Activated naive CD8-positive, alpha-beta T cell treated with anti-CD3 and anti-CD28 coated beads, Interleukin-2, amount 50 U/mL, for 24 hours (primary cell): ENCODE data around the gene CEP112.

ENCODE experiments used
- ATAC-seq: fragments of 150-1000 bp; cut with Tn5 transposase; one replicate; pipeline ENCODE4 v1.10.0; 2021
- DNase-seq: peaks from one replicate; pipeline ENCODE4 v3.0.0; 2021
- H3K27ac Mint-ChIP-seq: one replicate; pipeline ENCODE4 v1.8.0; 2021; ENCODE audit warnings: mild to moderate bottlenecking, mixed read lengths
- H3K27me3 Mint-ChIP-seq: one replicate; pipeline ENCODE4 v1.8.0; 2021; ENCODE audit warnings: mixed read lengths
- H3K36me3 Mint-ChIP-seq: one replicate; pipeline ENCODE4 v1.8.0; 2021; ENCODE audit warnings: low read depth, mixed read lengths
- H3K4me1 Mint-ChIP-seq: one replicate; pipeline ENCODE4 v1.8.0; 2021; ENCODE audit warnings: mixed read lengths
- H3K4me3 Mint-ChIP-seq: one replicate; pipeline ENCODE4 v1.8.0; 2021; ENCODE audit warnings: mild to moderate bottlenecking, moderate library complexity, mixed read lengths
- H3K9me3 Mint-ChIP-seq: one replicate; pipeline ENCODE4 v1.8.0; 2021; ENCODE audit warnings: mixed read lengths

The CEP112 gene

DNA sequence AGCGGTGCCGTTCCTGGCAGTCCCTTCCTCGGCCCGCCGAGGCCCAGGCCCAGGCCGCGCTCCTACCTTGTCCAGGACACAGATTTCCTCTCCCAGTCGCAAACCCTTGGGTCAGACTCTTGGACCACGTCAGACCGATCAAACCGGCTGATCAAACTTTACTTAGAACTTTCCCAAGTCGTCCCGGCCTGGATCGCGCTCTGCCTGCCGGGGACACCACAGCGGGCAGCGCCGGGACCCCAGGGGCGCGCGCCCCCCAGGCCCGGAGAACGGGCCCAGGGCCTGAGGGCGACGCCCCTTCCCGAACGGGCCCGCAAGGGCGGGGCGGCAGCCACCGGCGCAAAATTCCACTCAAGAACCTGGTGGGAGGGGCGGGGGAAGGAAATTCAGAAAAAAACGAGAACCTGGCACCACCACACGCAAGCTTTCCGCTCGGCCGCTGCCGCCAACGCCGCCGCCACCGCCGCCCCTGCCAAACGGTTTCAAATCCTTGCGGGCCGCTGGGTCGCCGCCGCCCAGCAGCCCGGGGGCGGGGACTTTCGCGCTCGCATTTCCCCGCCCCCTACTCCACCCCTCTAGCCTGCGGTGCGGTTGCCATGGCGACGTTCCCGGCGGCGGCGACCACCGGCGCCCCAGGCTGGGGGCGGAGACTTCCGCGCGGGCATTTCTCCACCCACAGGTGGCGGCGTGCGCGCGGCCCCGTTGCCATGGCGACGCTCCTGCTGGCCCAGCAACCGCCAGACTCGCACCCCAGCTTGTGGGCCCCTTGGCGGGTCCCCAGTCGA lies at the start of gene CEP112:
CEP112 (minus strand) TSS at position 541 of the 785 bp plus-strand sequence.
- Mint-ChIP-seq H3K4me3 (peak within 1 kb of the TSS; percentile 82), H3K36me3 (no peaks in the 10 kb centered on the region)

GRCh38 chr17:66240630-66241029 lies 48.7 kb upstream of the CEP112 start:
- Mint-ChIP-seq H3K27me3 (no peaks in the 10 kb centered on the region), H3K9me3 (no peaks in the 10 kb centered on the region), H3K36me3 (no peaks in the 10 kb centered on the region), H3K27ac (no peak overlapping the region), H3K4me3 (no peak overlapping the region), H3K4me1 (peaks cover 5% of the 10 kb centered on the region)
- DNase-seq (no peak), ATAC-seq (no peak)

More for the DNA sequence above, at the start of gene CEP112:
- Mint-ChIP-seq H3K4me1 (peaks cover 17% of the 10 kb centered on the region), H3K27me3 (no peaks in the 10 kb centered on the region), H3K9me3 (no peaks in the 10 kb centered on the region), H3K27ac (peak within 1 kb of the TSS; percentile 81)
- DNase-seq (peak; percentile 93), ATAC-seq (peak; percentile 72)

GRCh38 chr17:66240013-66240412 lies 48.1 kb upstream of the CEP112 start:
- no peak for ATAC-seq
- no peaks in the 10 kb centered on the region for H3K9me3 Mint-ChIP-seq
- no peaks in the 10 kb centered on the region for H3K27me3 Mint-ChIP-seq
- H3K4me3 Mint-ChIP-seq = no peak overlapping the region
- DNase-seq = no peak
- no peak overlapping the region for H3K27ac Mint-ChIP-seq
- H3K36me3 Mint-ChIP-seq = no peaks in the 10 kb centered on the region
- peaks cover 5% of the 10 kb centered on the region for H3K4me1 Mint-ChIP-seq

- Mint-ChIP-seq H3K27me3 (no peaks in the 10 kb centered on the region), H3K9me3 (no peaks in the 10 kb centered on the region), H3K27ac (no peak overlapping the region), H3K36me3 (no peaks in the 10 kb centered on the region), H3K4me1 (peaks cover 7% of the 10 kb centered on the region), H3K4me3 (no peak overlapping the region)
- no peak for ATAC-seq
- DNase-seq = no peak
Observed at GRCh38 chr17:66235377-66235994, 43.6 kb upstream of the CEP112 start.

GRCh38 chr17:66234611-66235010 lies 42.7 kb upstream of the CEP112 start:
- peaks cover 4% of the 10 kb centered on the region for H3K4me1 Mint-ChIP-seq
- DNase-seq = no peak
- H3K36me3 Mint-ChIP-seq = no peaks in the 10 kb centered on the region
- H3K4me3 Mint-ChIP-seq = no peak overlapping the region
- no peak for ATAC-seq
- H3K27me3 Mint-ChIP-seq = no peaks in the 10 kb centered on the region
- no peak overlapping the region for H3K27ac Mint-ChIP-seq
- H3K9me3 Mint-ChIP-seq = no peaks in the 10 kb centered on the region

DNA sequence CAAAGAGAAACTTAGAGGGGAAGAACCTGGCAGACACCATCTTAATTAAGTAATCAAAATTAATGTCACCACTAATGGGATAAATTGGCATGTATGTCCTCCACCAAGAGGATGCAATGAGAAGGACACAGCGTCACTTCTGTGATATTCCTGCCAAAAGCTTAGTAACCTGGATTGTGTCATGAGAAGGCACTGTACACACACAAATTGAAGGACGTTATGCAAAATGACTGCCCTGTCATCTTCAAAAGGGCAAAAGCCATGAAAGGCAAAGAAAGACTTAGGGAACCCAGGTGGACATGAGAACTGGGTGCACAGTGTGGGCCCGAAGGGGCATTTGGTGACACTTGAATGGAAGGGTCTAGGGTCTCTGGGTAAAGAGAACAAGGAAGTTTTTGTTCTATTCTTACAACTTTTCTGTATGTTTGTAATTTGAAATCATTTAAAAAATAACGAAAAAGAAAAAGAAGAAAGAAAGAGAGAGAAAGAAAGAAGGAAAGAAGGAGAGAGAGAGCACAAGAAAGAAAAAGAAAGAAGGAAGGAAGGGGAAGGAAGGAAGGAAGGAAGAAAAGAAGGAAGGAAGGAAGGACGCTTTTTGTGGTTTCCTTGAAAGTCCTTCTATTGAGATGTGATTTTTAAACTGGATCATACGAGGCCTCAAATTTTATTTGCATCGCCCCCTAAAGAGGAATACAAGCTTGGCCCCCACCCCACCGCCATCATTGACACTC lies 41.3 kb upstream of the CEP112 start:
- H3K4me1 Mint-ChIP-seq = peaks cover 4% of the 10 kb centered on the region
- no peaks in the 10 kb centered on the region for H3K9me3 Mint-ChIP-seq
- ATAC-seq (no peak), DNase-seq (no peak)
- H3K27ac Mint-ChIP-seq = no peak overlapping the region
- no peaks in the 10 kb centered on the region for H3K27me3 Mint-ChIP-seq
- H3K4me3 Mint-ChIP-seq = no peak overlapping the region
- H3K36me3 Mint-ChIP-seq = no peaks in the 10 kb centered on the region

GRCh38 chr17:66230922-66231591 lies 39.1 kb upstream of the CEP112 start:
- Mint-ChIP-seq H3K27me3 (no peaks in the 10 kb centered on the region), H3K4me3 (no peak overlapping the region), H3K36me3 (no peaks in the 10 kb centered on the region), H3K9me3 (no peaks in the 10 kb centered on the region), H3K4me1 (peaks cover 4% of the 10 kb centered on the region), H3K27ac (no peak overlapping the region)
- DNase-seq (no peak), ATAC-seq (no peak)

- no peak for ATAC-seq
- H3K4me1 Mint-ChIP-seq = peaks cover 4% of the 10 kb centered on the region
- H3K36me3 Mint-ChIP-seq = no peaks in the 10 kb centered on the region
- no peak overlapping the region for H3K4me3 Mint-ChIP-seq
- no peak overlapping the region for H3K27ac Mint-ChIP-seq
- DNase-seq = no peak
- H3K27me3 Mint-ChIP-seq = no peaks in the 10 kb centered on the region
- no peaks in the 10 kb centered on the region for H3K9me3 Mint-ChIP-seq
Observed at GRCh38 chr17:66229783-66230538, 38.0 kb upstream of the CEP112 start.

- Mint-ChIP-seq H3K36me3 (no peaks in the 10 kb centered on the region), H3K27me3 (no peaks in the 10 kb centered on the region), H3K27ac (no peak within 1 kb of the TSS), H3K4me3 (no peak within 1 kb of the TSS), H3K9me3 (no peaks in the 10 kb centered on the region), H3K4me1 (peaks cover 4% of the 10 kb centered on the region)
- no peak for ATAC-seq
- no peak for DNase-seq
Observed at GRCh38 chr17:66228887-66229782, 37.2 kb upstream of the CEP112 start, which contains the start of gene APOH. APOH (minus strand) TSS chr17:66229415; CDS start chr17:66229379, 36 bp downstream.

GRCh38 chr17:66227212-66228045 lies 35.5 kb upstream of the CEP112 start:
- ATAC-seq = no peak

GRCh38 chr17:66222798-66223350 lies 30.9 kb upstream of the CEP112 start:
- ATAC-seq (no peak), DNase-seq (no peak)
- Mint-ChIP-seq H3K9me3 (no peaks in the 10 kb centered on the region), H3K27me3 (no peaks in the 10 kb centered on the region), H3K4me1 (no peaks in the 10 kb centered on the region), H3K36me3 (no peaks in the 10 kb centered on the region), H3K4me3 (no peak overlapping the region), H3K27ac (no peak overlapping the region)

More at GRCh38 chr17:66227212-66228045, 35.5 kb upstream of the CEP112 start:
- Mint-ChIP-seq H3K4me1 (no peaks in the 10 kb centered on the region), H3K9me3 (no peaks in the 10 kb centered on the region), H3K4me3 (no peak overlapping the region), H3K27ac (no peak overlapping the region), H3K36me3 (no peaks in the 10 kb centered on the region), H3K27me3 (no peaks in the 10 kb centered on the region)
- no peak for DNase-seq

GRCh38 chr17:66221755-66222530 lies 30.0 kb upstream of the CEP112 start:
- Mint-ChIP-seq H3K36me3 (no peaks in the 10 kb centered on the region), H3K4me1 (no peaks in the 10 kb centered on the region), H3K27ac (no peak overlapping the region), H3K9me3 (no peaks in the 10 kb centered on the region), H3K27me3 (no peaks in the 10 kb centered on the region), H3K4me3 (no peak overlapping the region)
- ATAC-seq (no peak), DNase-seq (no peak)
